GM21737 (cell line): ENCODE results near the gene FHL1.

Experiments used
- ATAC-seq: cut with Tn5 transposase; IDR thresholded peaks from one replicate; pipeline ENCODE4 v1.9.1; 2021; ENCODE audit warnings: mild to moderate bottlenecking, moderate library complexity; ENCODE audit not compliant: unreplicated experiment

FHL1 gene

GRCh38 chrX:136183917-136184316 is 36.6 kb downstream of the FHL1 start:
- no peak for ATAC-seq

GRCh38 chrX:136185401-136186022 is 38.2 kb downstream of the FHL1 start:
- no peak for ATAC-seq

- ATAC-seq: no peak
These were observed 38.7 kb downstream of the FHL1 start for GRCh38 chrX:136186023-136186413.

GRCh38 chrX:136189222-136189621 is 41.9 kb downstream of the FHL1 start:
- no peak for ATAC-seq

GRCh38 chrX:136190038-136190713 is 42.8 kb downstream of the FHL1 start:
- ATAC-seq: no peak

- ATAC-seq: no peak
These were observed 43.8 kb downstream of the FHL1 start for GRCh38 chrX:136191171-136191570.

- ATAC-seq: no peak
These were observed 44.8 kb downstream of the FHL1 start for GRCh38 chrX:136192135-136192534.

- ATAC-seq: no peak
These were observed 45.6 kb downstream of the FHL1 start for GRCh38 chrX:136192839-136193414.

GRCh38 chrX:136193771-136194170 is 46.4 kb downstream of the FHL1 start:
- no peak for ATAC-seq

GRCh38 chrX:136194536-136194935 is 47.2 kb downstream of the FHL1 start:
- no peak for ATAC-seq

- ATAC-seq: no peak
These were observed 47.9 kb downstream of the FHL1 start for GRCh38 chrX:136195247-136195646.

- ATAC-seq: no peak
These were observed 49.4 kb downstream of the FHL1 start for GRCh38 chrX:136196691-136197155.

GRCh38 chrX:136198010-136198409 is 50.7 kb downstream of the FHL1 start:
- no peak for ATAC-seq

GRCh38 chrX:136198678-136199243 is 51.4 kb downstream of the FHL1 start:
- ATAC-seq: no peak

- ATAC-seq: no peak
These were observed 52.0 kb downstream of the FHL1 start for GRCh38 chrX:136199365-136199764.

- no peak for ATAC-seq
These were observed 53.1 kb downstream of the FHL1 start for GRCh38 chrX:136200466-136200865.

- ATAC-seq: no peak
These were observed 54.3 kb downstream of the FHL1 start for GRCh38 chrX:136201601-136202000.

- no peak for ATAC-seq
These were observed 55.6 kb downstream of the FHL1 start for GRCh38 chrX:136202889-136203288.

- no peak for ATAC-seq
These were observed 56.1 kb downstream of the FHL1 start for GRCh38 chrX:136203438-136203837.

- ATAC-seq: no peak
These were observed 56.6 kb downstream of the FHL1 start for GRCh38 chrX:136203951-136204350.

GRCh38 chrX:136204571-136204970 is 57.2 kb downstream of the FHL1 start:
- no peak for ATAC-seq

GRCh38 chrX:136205882-136206380 is 58.6 kb downstream of the FHL1 start:
- no peak for ATAC-seq
